CD4-positive, alpha-beta T cell treated with Interleukin-17A for 1 hour (primary cell): Measurements from ENCODE around the gene SH2D4B.
A peak's percentile ranks its signal among the peaks of the same experiment; 100 is the strongest.

Experiments used
- DNase-seq: peaks from one replicate; pipeline ENCODE4 v3.0.0-alpha.2; 2020

The SH2D4B gene

DNA sequence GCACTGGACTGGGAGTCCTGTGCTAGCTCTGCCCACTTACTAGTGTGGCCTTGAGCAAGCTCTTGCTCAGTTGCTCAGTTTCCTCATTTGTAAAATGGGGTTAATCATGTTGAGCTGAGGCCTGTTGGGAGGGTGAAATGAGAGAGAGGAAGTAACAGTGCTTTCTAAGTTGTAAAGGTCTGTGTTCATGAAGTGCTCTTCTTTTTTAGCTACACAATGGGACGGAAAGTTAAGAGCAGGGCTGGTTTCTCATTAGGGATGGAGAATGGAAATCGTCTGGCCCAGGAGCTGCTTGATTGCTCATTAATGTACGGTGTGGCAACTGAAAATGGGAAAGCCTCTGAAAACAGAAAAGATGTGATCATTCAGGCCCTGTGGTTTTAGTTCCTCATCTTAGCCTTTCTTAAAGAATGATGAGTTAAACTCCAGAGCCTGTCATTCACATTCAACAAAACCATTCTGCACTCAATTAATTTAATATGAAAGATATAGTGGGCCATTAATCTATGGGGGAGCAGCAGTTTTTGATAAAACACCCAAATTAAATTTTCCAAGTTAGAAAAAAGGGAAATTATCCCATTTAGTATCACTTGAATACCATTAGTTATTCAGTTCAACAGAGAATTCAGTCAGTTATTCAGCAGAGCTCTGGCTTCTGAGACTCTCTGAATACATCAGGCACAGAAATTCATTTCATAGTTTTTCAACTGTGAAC is 60.5 kb downstream of the SH2D4B start:
- DNase-seq, result no peak

DNA sequence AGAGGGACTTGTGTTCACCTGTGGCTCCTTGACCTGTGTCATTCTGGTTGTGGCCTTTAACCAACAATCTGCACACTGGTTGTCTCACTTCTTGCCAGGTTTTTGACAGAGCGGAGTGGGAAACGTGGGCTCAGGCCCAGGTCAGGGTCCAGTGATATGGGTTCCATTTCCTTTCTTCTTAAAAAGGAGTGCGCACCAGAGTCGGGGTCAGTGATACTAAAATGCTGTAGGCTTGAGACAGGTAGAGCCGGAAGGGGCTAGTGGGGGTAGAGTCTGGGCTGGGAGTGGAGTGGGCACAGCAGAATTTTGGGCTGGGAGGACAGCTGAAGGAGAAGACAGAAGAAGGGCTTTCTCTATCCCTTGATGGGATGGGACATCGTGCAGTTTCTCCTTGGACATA is 61.2 kb downstream of the SH2D4B start:
- DNase-seq, result no peak

DNA sequence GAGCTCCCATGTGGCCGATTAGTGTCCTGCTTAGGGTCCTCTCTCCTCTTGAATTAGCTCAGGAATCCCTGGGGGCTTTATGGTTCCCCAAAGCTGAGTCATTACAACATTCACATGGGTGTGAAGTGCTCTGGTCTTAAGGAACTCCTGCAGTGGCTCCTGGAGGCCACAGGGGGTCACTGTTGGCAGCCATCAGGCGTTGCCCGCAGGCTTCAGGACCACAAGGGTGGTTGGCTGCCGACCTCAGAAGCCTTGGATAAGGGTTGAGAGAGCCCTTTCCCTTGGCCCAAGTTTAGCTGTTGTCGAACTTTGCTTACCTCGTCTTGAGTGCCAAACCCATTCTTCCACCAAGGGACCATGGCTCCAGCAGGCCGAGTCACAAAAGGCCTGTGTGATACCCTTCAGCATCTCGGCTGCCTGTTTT is 61.7 kb downstream of the SH2D4B start:
- DNase-seq, result peak; percentile 26

DNA sequence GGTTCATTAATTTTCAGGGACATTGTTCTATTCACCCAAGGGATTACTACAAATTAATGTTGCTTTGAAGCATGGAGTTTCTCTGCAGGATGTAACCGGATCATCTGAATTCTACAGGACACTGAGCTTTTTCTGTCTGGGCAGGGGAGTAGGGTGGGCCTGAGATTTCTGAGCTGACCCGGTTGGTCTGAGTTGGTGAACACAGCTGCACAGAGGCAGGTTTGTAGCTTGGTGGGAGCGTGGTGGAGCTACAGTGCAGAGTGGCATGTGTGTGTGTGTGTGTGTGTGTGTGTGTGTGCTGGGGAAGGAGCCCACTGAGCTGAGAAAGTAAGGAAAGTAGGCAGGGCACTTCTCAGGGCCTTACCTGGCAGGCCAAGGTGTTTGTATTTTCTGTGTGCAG is 62.6 kb downstream of the SH2D4B start:
- DNase-seq, result no peak

DNA sequence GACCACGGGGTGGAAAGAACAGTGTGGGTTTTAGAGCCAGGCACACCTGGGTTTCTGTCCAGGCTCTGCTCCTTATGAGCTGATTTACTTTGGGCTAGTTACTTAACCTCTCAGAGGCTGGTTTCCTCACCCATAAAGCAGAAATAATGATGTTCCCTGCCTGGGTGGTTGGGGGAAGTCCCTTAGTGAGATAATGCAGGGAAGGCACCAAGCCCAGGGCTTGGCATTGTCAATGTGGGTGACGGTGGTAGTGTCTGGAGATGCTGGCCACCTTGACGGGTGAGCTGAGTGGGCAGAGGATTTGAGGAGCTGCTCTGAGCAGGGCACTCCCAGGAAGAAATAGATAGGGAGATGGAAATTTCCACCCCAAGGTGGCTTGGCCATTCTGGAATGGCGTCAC is 65.2 kb downstream of the SH2D4B start:
- no peak for DNase-seq

DNA sequence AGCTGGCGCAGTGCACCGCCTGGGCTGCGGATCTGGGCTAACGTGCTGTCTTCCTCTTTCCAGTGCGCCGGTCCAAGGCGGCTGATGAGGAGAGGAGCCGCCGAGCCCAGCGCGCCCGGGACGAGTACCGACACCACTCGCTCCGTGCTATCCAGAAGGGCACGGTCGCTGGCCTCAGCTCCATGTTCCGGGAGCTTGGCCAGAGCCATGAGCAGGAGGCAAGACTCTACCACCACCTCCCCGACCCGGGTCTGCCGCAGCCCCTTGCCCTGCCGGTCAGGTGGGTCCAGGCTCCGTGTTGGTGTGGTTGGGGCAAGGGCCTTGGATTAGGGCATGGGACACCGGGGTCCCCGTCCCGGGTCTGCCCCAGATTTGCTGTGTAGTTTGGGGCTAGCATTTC is 65.8 kb downstream of the SH2D4B start:
- DNase-seq, result no peak

DNA sequence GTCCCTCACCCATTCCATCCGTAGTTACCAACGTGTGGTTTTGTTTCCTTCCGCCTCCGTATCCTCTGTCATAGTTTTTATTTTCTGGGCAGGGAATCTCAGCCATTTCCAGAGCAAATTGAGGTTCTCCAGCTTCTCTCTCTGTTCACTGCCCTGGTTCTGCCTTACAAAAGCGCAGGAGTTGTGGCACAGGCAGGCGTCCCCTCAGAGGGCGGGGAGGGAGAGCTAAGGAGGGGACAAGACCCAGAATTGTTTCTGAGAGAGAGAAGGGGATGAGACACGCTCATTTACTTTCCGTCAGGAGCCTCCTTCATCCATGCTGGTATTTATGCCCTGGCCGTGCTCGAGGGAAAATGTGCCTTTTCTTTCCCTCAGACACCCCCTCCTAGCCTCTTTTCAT is 71.0 kb downstream of the SH2D4B start:
- DNase-seq, result no peak

DNA sequence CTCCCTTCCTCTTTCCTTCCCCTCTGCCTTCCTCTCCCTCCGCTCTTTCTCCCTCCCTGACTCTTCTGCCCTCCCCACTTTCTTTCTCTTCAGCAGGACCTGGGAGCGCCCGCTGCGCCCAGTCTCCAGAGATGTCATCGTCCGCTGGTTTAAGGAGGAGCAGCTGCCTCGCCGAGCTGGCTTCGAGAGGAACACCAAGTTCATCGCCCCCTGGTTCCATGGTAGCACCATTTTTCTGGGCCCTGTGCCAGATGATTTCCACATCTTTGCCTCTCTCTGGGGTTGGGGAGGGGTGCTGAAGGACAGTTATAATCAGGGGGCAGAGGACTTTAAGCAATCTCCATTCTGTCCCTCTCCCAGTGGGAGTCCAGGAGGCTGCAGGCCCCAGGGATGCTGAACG is 71.6 kb downstream of the SH2D4B start:
- no peak for DNase-seq

DNA sequence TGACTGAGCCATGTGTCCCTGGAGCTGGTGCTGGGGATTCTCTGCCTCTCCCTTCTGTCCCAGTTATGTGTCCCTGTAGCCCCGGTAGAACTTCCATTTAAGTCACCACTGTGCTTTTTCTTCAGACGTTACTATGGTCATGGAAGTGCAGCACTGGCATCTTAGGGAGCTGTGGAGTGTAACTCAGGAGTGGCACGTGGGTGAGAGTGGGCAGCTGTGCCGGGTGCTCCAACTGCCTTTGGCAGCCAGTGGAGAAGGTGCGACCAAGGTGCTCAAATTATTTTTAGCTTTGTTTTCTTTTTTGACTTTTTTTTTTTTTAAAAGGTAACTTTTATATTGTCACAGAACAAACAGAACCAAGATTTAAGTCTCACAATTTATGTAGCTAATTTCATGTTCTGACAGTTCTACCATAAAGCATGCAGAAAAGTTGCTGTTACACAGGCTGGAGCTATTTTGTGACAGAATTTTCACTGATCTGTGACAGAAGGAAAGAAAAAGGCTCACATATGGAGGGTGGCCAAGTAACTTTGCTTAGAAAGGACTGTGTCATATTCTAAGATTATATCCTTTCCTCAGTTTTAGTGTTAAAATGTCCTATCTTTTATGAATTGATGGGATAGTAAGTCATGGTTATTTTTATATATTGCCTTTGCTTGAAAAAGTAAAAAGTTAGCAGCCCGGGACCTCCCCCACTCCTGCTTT is 73.9 kb downstream of the SH2D4B start:
- DNase-seq, result no peak

DNA sequence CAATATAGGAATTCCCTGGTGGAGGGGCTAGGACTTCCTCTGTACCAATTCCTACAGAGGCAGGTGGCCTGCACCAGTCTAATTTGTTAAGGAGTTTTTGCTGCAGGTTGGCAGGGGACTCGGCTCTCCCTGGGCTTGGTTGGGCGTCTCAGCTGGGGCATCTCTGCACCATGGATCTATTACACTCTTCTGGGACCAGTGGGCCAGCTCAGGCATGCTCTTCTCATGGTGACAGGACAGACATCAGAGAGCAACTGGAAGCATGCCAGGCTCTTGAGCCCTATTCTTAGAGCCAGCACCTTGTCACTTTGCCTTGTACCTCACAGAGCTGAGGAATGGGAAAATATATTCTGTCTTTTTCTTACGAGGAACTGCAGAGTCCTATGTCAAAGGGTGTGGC is 74.6 kb downstream of the SH2D4B start:
- no peak for DNase-seq

DNA sequence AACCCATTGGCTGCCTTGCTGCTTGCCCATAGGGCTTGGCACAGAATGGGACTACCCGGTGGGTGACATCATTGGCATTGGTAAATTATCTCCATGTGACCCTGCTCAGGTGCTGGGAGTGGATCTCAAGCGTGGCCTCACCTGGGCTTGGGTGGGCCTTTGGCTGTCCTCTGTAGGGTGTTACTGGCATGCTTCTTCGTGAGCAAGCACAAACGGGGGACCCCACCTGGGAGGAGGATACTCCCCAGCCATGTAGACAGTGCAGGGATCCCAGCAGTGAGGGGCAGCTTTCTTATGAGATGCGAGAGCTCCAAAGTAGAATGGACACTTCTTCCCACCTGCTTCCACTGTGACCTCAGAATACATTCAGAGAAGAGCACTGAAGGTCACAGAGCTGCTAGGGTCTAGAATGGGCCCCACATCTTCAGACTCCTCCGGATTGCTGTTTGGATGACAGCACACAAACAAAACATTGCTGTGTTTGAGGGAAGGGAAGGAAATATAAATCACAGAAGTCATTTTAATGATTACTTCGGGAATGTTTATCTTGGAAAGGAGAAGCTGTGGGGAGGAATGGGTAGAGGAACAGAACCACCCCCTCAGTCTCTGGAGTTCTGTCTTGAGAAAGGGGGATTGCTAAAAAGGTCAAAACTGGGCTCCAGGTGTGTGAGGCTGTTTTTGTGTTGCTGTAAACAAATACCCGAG is 75.9 kb downstream of the SH2D4B start:
- no peak for DNase-seq

DNA sequence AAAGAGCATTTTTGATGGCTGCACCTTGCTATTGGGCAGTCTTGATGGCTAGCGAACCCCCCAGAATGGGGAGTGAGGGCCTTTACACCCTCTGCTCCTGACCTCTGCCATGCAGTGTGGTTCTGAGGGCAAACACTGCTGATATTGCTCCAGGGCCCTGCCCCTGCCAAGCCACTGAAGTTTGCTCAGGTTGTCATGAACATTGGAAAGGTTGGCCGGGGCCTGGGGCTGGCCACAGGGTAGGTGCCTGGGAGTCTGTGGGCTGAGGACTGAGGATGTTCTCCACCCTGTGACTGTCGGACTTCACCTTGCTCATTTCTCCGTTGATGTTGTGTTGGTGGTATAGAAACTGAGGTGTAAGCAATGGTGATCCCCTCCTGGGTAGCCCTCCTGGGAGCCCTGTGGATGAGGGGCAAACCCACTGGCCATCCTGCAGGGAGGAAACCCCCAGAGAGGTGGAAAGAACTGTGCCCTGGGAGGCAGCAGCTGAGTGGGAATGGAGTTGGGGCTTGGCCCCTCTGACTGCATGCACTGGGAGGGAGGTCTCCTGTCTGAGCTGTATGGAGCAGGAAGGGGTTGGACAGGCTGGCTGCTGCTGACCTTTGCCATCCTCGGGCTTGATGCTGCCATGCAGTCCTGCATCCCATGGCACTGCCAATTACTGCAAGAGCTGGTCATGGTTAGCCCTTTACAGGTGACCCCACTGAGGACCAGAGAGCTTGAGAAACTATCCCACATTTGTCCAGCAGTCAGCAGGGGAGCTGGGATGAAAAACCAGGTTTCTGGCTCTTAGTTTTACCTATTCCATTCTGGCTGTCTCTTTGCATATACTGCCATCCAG is 77.1 kb downstream of the SH2D4B start:
- no peak for DNase-seq

DNA sequence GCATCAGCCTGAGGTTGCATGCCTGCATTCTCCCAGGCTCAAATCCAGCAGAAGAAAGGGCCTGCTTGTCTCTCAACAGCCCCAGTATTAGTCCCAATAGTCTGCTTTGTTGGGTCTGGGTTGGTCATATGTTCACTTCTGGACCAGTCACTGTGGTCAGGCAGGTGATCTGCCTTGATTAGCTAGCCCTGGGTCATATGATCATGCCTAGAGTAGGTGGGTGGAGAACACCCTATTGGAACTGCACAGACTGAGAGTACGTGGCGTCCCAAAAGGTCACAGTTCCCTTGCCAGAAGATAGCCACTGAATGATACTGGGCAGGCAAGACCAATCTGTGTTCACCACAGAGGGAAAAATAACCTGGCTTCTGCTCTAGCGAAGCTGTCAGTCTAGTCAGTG is 80.1 kb downstream of the SH2D4B start:
- no peak for DNase-seq

DNA sequence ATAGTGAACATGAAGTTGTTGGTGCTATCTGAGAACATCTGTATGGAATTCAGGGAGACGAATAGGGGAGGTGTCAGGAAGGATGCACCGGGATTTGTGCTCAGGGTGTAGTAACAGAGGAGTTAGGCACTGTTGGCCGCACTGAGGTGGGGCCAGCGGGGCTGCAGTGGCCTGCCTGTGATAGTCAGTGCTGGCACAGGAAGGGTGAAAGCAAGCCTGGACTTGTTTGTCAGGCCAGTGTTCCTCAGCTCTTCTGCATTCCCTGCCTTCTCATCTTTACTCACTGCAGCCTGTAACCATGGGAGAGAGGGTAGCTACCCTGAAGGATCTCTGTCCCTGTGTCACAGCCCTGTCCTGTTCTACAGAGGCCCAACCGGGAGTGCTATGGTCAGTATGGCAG is 81.3 kb downstream of the SH2D4B start:
- no peak for DNase-seq

DNA sequence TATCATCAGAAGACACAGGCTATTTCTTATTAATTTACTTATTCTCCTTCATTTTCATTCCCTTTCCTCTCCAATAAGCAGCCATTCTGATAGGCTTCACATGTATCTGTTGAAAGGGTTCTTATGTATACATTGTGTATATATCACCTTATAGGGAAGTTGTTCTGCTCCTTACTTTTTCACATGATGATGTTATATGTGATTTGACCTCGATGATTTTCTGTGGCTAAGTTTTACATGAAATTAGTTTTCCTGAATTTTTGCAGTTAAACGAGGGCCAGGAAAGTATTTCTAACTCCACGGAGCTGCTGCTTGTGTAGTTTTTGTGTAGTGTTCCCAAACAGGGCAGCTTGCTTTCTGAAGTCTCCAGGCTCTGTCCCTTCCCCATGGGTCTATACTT is 84.5 kb downstream of the SH2D4B start:
- DNase-seq, result no peak

DNA sequence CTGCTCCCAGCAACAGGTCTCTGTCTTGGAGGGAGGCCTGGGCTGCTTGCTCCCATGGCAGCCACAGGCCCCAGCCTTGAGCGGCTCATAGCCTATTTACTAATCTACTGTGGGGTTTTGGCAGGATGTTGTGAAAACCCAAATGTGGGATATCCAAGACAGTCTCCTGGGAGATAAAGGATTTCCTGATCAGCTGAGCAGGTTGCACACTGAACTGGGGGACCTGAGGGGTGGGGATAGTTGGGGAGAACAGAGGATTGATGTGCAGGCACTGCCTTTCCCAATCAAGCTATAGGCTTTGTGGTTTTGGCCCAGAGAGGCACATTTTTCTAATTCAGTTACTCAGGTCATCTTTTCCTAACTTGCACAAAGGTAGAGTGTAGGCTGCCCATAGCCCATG is 92.6 kb downstream of the SH2D4B start:
- no peak for DNase-seq

DNA sequence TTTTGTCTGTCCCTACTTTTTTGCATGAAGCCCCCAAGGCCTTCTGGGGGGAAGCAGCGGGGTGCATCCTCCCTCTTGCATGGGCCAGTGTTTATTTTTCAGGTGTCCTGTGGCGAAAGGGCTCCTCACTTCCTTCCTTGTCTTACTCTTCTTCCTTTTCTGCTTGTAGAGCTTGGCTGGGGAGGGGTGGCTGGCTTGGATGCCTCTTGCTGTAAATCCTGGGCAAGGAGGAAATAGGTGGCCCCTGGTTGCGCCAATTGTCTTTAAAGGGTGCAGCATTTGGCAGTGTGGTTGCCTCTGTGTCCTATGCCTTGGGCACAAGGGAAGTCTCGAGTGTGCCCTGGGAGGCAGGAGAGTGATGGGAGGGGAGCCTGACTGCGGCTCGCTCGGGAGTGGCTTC is 95.0 kb downstream of the SH2D4B start:
- DNase-seq, result no peak

DNA sequence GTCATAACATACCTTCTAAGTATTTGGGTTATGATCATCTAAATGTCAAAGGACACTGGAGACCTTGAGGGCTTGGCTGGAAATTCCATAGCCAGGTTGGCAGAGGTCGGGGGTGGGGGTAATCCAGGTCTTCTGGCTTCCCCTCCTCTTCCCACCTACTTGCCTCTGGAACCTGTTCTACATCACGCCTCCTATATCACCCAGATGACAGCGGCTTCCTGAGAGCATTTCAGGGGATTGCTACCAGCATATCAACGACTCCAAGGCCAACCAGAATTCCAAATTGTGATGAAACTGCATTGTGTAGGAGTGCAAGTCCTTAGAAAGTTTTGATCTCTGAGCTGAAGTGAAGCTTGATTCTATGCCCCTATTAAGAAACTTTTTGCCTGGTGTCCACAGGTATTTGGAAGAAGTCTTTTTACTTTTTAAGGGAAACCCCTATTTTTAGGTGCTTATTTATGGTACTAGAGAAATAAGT is 95.7 kb downstream of the SH2D4B start:
- DNase-seq, result no peak

DNA sequence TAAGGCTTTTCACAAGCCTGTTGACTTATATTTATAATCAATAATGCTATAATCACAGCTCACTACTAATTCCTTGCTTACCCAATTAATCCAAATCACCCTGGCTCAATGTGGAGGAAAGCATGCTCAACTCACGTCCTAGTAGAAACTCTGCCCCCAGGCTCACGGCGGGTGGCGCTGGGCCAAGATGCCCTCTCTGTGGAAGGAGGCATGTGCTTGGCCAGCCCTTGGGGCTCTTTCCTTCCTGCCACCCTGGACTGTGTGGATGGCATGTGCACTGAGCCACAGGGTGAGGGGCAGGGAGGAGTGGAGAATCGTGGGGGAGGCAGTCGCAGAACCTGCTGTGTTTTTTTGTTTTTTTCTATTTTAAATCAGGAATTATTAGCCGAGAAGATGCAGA is 96.2 kb downstream of the SH2D4B start:
- no peak for DNase-seq

DNA sequence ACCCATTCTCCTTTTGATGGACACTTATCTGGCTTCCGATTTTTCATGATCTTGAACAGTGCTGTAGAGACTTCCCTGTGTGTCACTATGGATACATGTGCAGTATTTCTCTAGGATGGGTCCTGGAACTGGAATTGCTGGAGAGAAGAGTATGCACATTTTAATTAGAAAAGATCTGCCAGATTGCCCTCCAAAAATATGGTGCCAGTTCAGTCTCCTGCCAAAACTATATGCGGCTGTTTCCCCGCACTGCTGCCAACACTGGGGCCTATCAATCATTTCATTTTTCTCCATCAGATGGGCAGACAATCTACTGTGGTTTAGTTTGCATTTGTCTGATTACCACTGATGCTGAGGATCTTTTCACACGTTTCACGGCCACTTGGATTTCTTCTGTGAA is 105.0 kb downstream of the SH2D4B start:
- DNase-seq, result no peak

DNA sequence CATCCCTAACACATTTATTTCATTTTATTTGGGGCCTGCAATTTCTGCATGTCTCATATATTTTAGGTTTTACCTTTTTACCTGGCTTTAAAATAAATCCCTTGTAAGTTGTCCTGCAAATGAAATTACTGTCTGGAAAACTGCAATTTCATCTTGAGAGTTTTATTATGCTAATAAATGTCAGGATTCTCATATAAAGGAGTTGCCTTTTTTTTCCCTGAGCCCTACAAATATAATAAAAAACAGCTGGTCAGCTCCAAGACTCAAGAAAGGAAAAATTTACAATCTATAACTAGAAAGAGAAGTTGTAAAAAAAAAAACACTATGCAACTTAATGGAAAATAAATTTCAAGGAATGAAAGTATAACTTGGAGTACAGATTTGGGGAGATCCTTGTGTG is 108.7 kb downstream of the SH2D4B start:
- DNase-seq, result no peak

DNA sequence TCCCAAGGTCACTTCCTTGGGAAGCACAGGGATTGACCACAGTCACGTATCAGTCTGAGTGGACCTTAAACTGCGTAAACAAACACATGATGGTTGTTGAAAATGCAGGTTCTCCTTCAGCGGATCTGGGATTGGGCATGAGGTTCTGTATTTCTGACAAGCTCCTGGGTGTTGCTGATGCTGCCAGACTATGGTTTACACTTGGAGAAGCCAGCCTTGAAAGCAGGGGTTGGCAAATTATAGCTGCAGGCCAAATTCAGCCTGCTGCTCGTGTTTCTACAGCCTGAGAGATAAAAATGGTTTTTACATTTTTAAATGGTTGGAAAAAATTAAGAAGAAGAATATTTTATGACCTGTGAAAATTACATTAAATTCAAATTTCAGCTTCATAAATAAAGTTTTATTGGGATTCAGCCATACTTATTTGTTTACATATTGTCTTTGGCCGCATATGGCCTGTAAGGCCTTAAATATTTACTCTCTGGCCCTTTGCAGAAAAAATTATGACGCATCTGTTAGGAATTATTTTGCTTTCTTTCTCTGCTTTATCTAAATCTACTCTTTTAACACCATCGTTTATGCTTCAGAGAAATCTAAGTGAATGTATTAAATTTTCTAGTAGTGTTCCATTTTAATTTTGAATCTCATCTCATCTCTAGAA is 109.6 kb downstream of the SH2D4B start:
- DNase-seq, result no peak

DNA sequence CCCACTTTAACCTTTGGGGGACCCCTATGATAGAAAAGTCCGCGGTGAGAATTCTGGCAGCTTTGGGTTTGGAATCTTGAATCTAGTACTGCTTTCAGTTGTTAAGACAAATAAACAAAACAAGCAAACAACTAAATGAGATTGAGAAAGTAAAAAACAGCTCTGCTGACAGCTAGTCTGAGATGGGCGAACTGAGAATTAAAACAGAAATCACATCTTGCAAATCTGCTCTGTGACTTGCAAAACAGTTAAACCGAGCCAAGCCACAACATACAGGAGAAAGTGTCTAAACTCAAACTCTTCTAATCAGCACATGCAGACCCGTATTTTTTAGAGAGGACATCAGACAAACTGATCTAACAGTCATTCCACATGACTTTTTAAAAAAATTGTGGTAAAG is 110.4 kb downstream of the SH2D4B start:
- DNase-seq, result no peak
